Liver (tissue), 9 donors: Measurements from ENCODE around the gene EMILIN1. TPM values are rescaled to one million over a fixed set of nuclear protein-coding genes. Genes with fewer than 3 reads are reported as not detected.

Experiments
- DNase-seq: peaks from one replicate; pipeline ENCODE4 v3.0.0-alpha.2; 2017; ENCODE audit warnings: low spot score
- H3K27ac ChIP-seq, 2 donors: one replicate each; pipeline ENCODE4 v1.7.0; 2013; ENCODE audit warnings: inconsistent platforms in 2 of 2, low read length in 2 of 2, control low read depth in 1 of 2, low read depth in 1 of 2, mild to moderate bottlenecking in 1 of 2
- H3K27me3 ChIP-seq, 4 donors: one replicate each; pipeline versions ENCODE4 v1.6.1 to v1.7.0; 2013; ENCODE audit warnings: low read length in 3 of 4, inconsistent platforms in 1 of 4, mild to moderate bottlenecking in 1 of 4, moderate library complexity in 1 of 4; ENCODE audit not compliant: control insufficient read depth in 4 of 4, insufficient read depth in 4 of 4
- H3K36me3 ChIP-seq, 4 donors: one replicate each; pipeline versions ENCODE4 v1.6.1 to v1.7.0; 2013; ENCODE audit warnings: low read length in 3 of 4, mild to moderate bottlenecking in 3 of 4, low read depth in 1 of 4, moderate library complexity in 1 of 4; ENCODE audit not compliant: control insufficient read depth in 4 of 4, insufficient read depth in 3 of 4
- H3K4me1 ChIP-seq, 4 donors: one replicate each; pipeline versions ENCODE4 v1.6.1 to v1.7.0; 2013; ENCODE audit warnings: low read length in 3 of 4, mild to moderate bottlenecking in 3 of 4, moderate library complexity in 1 of 4; ENCODE audit not compliant: control insufficient read depth in 4 of 4, insufficient read depth in 4 of 4
- H3K4me3 ChIP-seq, 3 donors: one replicate each; pipeline versions ENCODE4 v1.6.1 to v1.7.0; 2013; ENCODE audit warnings: low read length in 3 of 3, control low read depth in 1 of 3, low read depth in 1 of 3, mild to moderate bottlenecking in 1 of 3
- H3K9ac ChIP-seq, 2 donors: one replicate each; pipeline ENCODE4 v1.7.0; 2013; ENCODE audit warnings: low read length in 2 of 2, mild to moderate bottlenecking in 2 of 2, moderate library complexity in 2 of 2, control low read depth in 1 of 2, low read depth in 1 of 2
- H3K9me3 ChIP-seq, 4 donors: one replicate each; pipeline versions ENCODE4 v1.6.1 to v1.7.0; 2013; ENCODE audit warnings: low read length in 3 of 4; ENCODE audit not compliant: control insufficient read depth in 4 of 4
- EGR1 ChIP-seq, 2 donors: IDR thresholded peaks; 2 replicates each; pipeline ENCODE4 v1.6.1; 2016 to 2018; ENCODE audit warnings: antibody characterized with exemption in 2 of 2, low read depth in 2 of 2
- FOXA1 ChIP-seq: IDR thresholded peaks from 2 replicates; pipeline ENCODE4 v1.6.1; 2016; ENCODE audit warnings: antibody characterized with exemption
- FOXA2 ChIP-seq: IDR thresholded peaks from 2 replicates; pipeline ENCODE4 v1.6.1; 2016; ENCODE audit warnings: antibody characterized with exemption
- GABPA ChIP-seq, 2 donors: IDR thresholded peaks in 1 of 2; conservative IDR thresholded peaks in 1 of 2; 2 replicates each; pipeline ENCODE4 v1.6.1; 2016; ENCODE audit warnings: antibody characterized with exemption in 2 of 2, mild to moderate bottlenecking in 1 of 2, moderate library complexity in 1 of 2
- HNF4A ChIP-seq, 2 donors: conservative IDR thresholded peaks; 2 replicates each; pipeline ENCODE4 v1.6.1; 2016; ENCODE audit warnings: antibody characterized with exemption in 2 of 2, mild to moderate bottlenecking in 2 of 2
- HNF4G ChIP-seq: IDR thresholded peaks from 2 replicates; pipeline ENCODE4 v1.6.1; 2016; ENCODE audit warnings: antibody characterized with exemption
- JUND ChIP-seq, 2 donors: IDR thresholded peaks; 2 replicates each; pipeline ENCODE4 v1.6.1; 2016; ENCODE audit warnings: antibody characterized with exemption in 2 of 2
- NR2F2 ChIP-seq: IDR thresholded peaks from 2 replicates; pipeline ENCODE4 v1.6.1; 2016; ENCODE audit warnings: antibody characterized with exemption
- RAD21 ChIP-seq, 2 donors: IDR thresholded peaks; 2 replicates each; pipeline ENCODE4 v1.6.1; 2016; ENCODE audit warnings: antibody characterized with exemption in 2 of 2, mild to moderate bottlenecking in 2 of 2
- RXRA ChIP-seq, 2 donors: IDR thresholded peaks; 2 replicates each; pipeline ENCODE4 v1.6.1; 2017 to 2018; ENCODE audit warnings: antibody characterized with exemption in 2 of 2, mild to moderate bottlenecking in 1 of 2
- SP1 ChIP-seq: IDR thresholded peaks from 2 replicates; pipeline ENCODE4 v1.6.1; 2018; ENCODE audit warnings: antibody characterized with exemption, mild to moderate bottlenecking
- TAF1 ChIP-seq: conservative IDR thresholded peaks from 2 replicates; pipeline ENCODE4 v1.6.1; 2016; ENCODE audit warnings: antibody characterized with exemption, mild to moderate bottlenecking
- YY1 ChIP-seq: IDR thresholded peaks from 2 replicates; pipeline ENCODE4 v1.6.1; 2016; ENCODE audit warnings: antibody characterized with exemption, mild to moderate bottlenecking
- WGBS: extraction: QIAGEN DNeasy Blood & Tissue Kit; methylation state at CpG from one replicate; pipeline ENCODE4 v1.1.7; 2013; 5-methylcytosine and 5-hydroxymethylcytosine counted together
- polyA plus RNA-seq, 2 donors: library from polyadenylated mRNA; stranded (reverse) in 1 of 2; unstranded in 1 of 2; fragments of 200-250 nt in 1 of 2; fragments of >200 nt in 1 of 2; fragmentation: Nextera tagmentation in 1 of 2; extraction: Ambion mirVana in 1 of 2; gene quantifications; one replicate each; pipeline versions ENCODE4 v1.2.1 to v1.2.3, GENCODE V29; 2013 to 2015
- total RNA-seq, 2 donors: library from RNA; depleted of rRNA; stranded (reverse); fragments of >200 nt; gene quantifications; one replicate each; pipeline ENCODE4 v1.2.3, GENCODE V29; 2014
- TF ChIP-seq, protein P1 (sequence below): IDR thresholded peaks from 2 replicates; pipeline ENCODE4 v1.6.1; 2016; ENCODE audit warnings: antibody characterized with exemption
- TF ChIP-seq, protein P2 (sequence below): IDR thresholded peaks from 2 replicates; pipeline ENCODE4 v1.6.1; 2016; ENCODE audit warnings: antibody characterized with exemption
- TF ChIP-seq, protein P3 (sequence below): fragments of 150-350 bp; IDR thresholded peaks from 2 replicates; pipeline ENCODE4 v1.5.1; 2017; ENCODE audit warnings: improper control_type of control experiment, low read depth, low read length; ENCODE audit not compliant: missing input control
- TF ChIP-seq, protein P4 (sequence below): IDR thresholded peaks from 2 replicates; pipeline ENCODE4 v1.6.1; 2016; ENCODE audit warnings: antibody characterized with exemption, mild to moderate bottlenecking
- TF ChIP-seq, protein P5 (sequence below): IDR thresholded peaks from 2 replicates; pipeline ENCODE4 v1.6.1; 2016; ENCODE audit warnings: antibody characterized with exemption
- donor health status: healthy.
- donor health status: healthy.
- donor health status: healthy.
- donor health status: healthy.
- donor health status: healthy.

EMILIN1 gene
- total and polyA plus RNA-seq, 4 donors, result 3.4 to 26.1 (median 24.0) TPM

DNA sequence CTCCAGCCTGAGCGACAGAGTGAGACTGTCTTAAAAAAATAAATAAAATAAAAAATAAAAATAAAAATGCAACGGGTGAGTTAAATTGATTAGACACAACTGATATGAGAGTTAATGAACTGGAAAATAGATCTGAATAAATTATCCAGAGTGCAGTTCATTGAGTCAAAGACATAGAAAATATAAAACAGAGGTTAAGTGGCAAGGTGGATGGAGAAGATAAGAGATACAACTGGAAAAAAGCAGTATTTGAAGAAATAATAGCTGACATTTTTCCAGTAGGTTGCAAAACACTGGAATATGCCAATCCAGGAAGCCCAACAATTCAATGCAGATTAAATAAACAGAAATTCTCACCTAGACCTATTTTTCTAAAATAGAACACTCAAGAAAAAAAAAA, 29.8 kb downstream of the EMILIN1 start:
- H3K9ac ChIP-seq, result no peak overlapping the region
- no peak for DNase-seq
- H3K36me3 ChIP-seq, result no peaks in the 10 kb centered on the region
- H3K27ac ChIP-seq, result no peak overlapping the region
- 76% methylated on average over 2 of the region's 2 CpGs for whole genome bisulfite sequencing
- no peak overlapping the region for H3K4me3 ChIP-seq
- no peaks in the 10 kb centered on the region for H3K9me3 ChIP-seq
- no peaks in the 10 kb centered on the region for H3K27me3 ChIP-seq
- no peaks in the 10 kb centered on the region for H3K4me1 ChIP-seq
- TF ChIP-seq RXRA (IDR thresholded peaks at IDR 0.05), result no peak
- TF ChIP-seq NR2F2, result no peak
- TF ChIP-seq YY1, result no peak
- TF ChIP-seq JUND (IDR thresholded peaks at IDR 0.05), result no peak
- TF ChIP-seq FOXA2, result no peak
- TF ChIP-seq, protein P1, sequence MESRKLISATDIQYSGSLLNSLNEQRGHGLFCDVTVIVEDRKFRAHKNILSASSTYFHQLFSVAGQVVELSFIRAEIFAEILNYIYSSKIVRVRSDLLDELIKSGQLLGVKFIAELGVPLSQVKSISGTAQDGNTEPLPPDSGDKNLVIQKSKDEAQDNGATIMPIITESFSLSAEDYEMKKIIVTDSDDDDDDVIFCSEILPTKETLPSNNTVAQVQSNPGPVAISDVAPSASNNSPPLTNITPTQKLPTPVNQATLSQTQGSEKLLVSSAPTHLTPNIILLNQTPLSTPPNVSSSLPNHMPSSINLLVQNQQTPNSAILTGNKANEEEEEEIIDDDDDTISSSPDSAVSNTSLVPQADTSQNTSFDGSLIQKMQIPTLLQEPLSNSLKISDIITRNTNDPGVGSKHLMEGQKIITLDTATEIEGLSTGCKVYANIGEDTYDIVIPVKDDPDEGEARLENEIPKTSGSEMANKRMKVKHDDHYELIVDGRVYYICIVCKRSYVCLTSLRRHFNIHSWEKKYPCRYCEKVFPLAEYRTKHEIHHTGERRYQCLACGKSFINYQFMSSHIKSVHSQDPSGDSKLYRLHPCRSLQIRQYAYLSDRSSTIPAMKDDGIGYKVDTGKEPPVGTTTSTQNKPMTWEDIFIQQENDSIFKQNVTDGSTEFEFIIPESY, result no peak
- TF ChIP-seq, protein P2, sequence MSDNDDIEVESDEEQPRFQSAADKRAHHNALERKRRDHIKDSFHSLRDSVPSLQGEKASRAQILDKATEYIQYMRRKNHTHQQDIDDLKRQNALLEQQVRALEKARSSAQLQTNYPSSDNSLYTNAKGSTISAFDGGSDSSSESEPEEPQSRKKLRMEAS, result no peak
- TF ChIP-seq HNF4A (conservative IDR thresholded peaks at IDR 0.05), result no peak
- no peak for TF ChIP-seq RAD21 (IDR thresholded peaks at IDR 0.05)
- no peak for TF ChIP-seq EGR1 (IDR thresholded peaks at IDR 0.05; ENCODE audit: low read depth in 2 of 2)
- TF ChIP-seq FOXA1, result no peak
- TF ChIP-seq GABPA (IDR thresholded peaks at IDR 0.05 in 1 of 2, conservative IDR thresholded peaks at IDR 0.05 in 1 of 2), result no peak
- TF ChIP-seq, protein P3, sequence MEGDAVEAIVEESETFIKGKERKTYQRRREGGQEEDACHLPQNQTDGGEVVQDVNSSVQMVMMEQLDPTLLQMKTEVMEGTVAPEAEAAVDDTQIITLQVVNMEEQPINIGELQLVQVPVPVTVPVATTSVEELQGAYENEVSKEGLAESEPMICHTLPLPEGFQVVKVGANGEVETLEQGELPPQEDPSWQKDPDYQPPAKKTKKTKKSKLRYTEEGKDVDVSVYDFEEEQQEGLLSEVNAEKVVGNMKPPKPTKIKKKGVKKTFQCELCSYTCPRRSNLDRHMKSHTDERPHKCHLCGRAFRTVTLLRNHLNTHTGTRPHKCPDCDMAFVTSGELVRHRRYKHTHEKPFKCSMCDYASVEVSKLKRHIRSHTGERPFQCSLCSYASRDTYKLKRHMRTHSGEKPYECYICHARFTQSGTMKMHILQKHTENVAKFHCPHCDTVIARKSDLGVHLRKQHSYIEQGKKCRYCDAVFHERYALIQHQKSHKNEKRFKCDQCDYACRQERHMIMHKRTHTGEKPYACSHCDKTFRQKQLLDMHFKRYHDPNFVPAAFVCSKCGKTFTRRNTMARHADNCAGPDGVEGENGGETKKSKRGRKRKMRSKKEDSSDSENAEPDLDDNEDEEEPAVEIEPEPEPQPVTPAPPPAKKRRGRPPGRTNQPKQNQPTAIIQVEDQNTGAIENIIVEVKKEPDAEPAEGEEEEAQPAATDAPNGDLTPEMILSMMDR, result no peak

DNA sequence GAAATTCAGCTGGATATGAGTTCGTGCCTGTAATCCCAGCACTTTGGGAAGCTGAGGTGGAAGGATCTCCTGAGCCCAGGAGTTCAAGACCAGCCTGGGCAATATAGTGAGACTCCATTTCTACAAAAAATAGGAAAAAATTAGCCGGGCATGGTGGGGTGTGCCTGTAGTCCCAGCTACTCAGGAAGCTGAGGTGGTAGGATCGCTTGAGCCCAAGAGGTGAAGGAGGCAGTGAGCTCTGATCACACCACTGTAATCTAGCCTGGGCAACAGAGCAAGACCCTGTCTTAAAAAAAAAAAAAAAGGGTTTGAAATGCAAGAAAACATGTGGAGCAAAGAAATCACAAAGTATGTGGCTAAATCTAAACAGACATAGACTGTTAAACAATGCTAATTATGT, 30.7 kb downstream of the EMILIN1 start:
- no peak for DNase-seq
- 91% methylated on average over 3 of the region's 3 CpGs for WGBS
- TF ChIP-seq, protein P1, result no peak
- no peak for TF ChIP-seq HNF4G
- TF ChIP-seq, protein P4, sequence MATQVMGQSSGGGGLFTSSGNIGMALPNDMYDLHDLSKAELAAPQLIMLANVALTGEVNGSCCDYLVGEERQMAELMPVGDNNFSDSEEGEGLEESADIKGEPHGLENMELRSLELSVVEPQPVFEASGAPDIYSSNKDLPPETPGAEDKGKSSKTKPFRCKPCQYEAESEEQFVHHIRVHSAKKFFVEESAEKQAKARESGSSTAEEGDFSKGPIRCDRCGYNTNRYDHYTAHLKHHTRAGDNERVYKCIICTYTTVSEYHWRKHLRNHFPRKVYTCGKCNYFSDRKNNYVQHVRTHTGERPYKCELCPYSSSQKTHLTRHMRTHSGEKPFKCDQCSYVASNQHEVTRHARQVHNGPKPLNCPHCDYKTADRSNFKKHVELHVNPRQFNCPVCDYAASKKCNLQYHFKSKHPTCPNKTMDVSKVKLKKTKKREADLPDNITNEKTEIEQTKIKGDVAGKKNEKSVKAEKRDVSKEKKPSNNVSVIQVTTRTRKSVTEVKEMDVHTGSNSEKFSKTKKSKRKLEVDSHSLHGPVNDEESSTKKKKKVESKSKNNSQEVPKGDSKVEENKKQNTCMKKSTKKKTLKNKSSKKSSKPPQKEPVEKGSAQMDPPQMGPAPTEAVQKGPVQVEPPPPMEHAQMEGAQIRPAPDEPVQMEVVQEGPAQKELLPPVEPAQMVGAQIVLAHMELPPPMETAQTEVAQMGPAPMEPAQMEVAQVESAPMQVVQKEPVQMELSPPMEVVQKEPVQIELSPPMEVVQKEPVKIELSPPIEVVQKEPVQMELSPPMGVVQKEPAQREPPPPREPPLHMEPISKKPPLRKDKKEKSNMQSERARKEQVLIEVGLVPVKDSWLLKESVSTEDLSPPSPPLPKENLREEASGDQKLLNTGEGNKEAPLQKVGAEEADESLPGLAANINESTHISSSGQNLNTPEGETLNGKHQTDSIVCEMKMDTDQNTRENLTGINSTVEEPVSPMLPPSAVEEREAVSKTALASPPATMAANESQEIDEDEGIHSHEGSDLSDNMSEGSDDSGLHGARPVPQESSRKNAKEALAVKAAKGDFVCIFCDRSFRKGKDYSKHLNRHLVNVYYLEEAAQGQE, result no peak
- TF ChIP-seq TAF1, result no peak
- TF ChIP-seq YY1, result no peak
- TF ChIP-seq GABPA (IDR thresholded peaks at IDR 0.05 in 1 of 2, conservative IDR thresholded peaks at IDR 0.05 in 1 of 2), result no peak
- TF ChIP-seq, protein P5, sequence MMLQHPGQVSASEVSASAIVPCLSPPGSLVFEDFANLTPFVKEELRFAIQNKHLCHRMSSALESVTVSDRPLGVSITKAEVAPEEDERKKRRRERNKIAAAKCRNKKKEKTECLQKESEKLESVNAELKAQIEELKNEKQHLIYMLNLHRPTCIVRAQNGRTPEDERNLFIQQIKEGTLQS, result no peak
- TF ChIP-seq NR2F2, result no peak
- TF ChIP-seq RAD21 (IDR thresholded peaks at IDR 0.05), result no peak
- TF ChIP-seq JUND (IDR thresholded peaks at IDR 0.05), result no peak
- TF ChIP-seq RXRA (IDR thresholded peaks at IDR 0.05), result no peak
- TF ChIP-seq SP1, result no peak
- no peak for TF ChIP-seq FOXA1
- TF ChIP-seq HNF4A (conservative IDR thresholded peaks at IDR 0.05), result no peak
- TF ChIP-seq, protein P2, result no peak
- TF ChIP-seq EGR1 (IDR thresholded peaks at IDR 0.05; ENCODE audit: low read depth in 2 of 2), result no peak
- TF ChIP-seq, protein P3, result no peak
- Histone ChIP-seq H3K4me1 (no peaks in the 10 kb centered on the region), H3K9me3 (no peaks in the 10 kb centered on the region), H3K27me3 (no peaks in the 10 kb centered on the region), H3K36me3 (no peaks in the 10 kb centered on the region), H3K27ac (no peak overlapping the region), H3K9ac (no peak overlapping the region), H3K4me3 (no peak overlapping the region)
